ENCODE measurements around the gene RNF5.

Gene RNF5

DNA sequence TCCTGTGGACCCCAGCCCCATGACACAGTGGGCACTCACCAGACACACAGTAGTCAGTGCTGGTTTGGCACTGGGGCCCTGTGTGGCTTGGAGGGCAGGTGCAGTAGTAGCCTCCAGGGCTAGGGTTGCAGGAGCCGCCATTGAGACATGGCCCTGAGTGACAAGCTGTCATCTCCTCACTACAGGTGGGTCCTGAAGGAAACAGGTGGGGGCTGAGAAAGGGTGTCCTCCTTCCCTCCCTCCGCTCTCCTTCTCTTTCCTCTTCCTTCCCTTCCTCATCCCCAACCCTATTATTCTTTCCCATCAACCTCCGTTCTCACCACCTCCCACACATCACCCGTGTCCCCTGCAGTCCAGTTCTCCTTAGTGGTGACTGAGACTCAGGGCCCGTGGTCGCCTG lies 35.4 kb downstream of the RNF5 start:
- Histone ChIP-seq H3K27me3 (replicated peaks; ENCODE audit: control insufficient read depth, insufficient read depth, low read length) (no peaks in the 10 kb centered on the region; the same call in 1 of the 2 replicates), H3K4me3 (replicated peaks; ENCODE audit: low read depth, low read length) (no peak overlapping the region), H3K36me3 (ENCODE audit: control insufficient read depth, insufficient read depth, low read length) (no peaks in the 10 kb centered on the region)
- TF ChIP-seq, protein P1, sequence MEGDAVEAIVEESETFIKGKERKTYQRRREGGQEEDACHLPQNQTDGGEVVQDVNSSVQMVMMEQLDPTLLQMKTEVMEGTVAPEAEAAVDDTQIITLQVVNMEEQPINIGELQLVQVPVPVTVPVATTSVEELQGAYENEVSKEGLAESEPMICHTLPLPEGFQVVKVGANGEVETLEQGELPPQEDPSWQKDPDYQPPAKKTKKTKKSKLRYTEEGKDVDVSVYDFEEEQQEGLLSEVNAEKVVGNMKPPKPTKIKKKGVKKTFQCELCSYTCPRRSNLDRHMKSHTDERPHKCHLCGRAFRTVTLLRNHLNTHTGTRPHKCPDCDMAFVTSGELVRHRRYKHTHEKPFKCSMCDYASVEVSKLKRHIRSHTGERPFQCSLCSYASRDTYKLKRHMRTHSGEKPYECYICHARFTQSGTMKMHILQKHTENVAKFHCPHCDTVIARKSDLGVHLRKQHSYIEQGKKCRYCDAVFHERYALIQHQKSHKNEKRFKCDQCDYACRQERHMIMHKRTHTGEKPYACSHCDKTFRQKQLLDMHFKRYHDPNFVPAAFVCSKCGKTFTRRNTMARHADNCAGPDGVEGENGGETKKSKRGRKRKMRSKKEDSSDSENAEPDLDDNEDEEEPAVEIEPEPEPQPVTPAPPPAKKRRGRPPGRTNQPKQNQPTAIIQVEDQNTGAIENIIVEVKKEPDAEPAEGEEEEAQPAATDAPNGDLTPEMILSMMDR (IDR thresholded peaks at IDR 0.05; ENCODE audit: insufficient read depth, low read length, poor library complexity, severe bottlenecking), result no peak
- DNase-seq (ENCODE audit: extremely low read depth, insufficient read length), result no peak

DNA sequence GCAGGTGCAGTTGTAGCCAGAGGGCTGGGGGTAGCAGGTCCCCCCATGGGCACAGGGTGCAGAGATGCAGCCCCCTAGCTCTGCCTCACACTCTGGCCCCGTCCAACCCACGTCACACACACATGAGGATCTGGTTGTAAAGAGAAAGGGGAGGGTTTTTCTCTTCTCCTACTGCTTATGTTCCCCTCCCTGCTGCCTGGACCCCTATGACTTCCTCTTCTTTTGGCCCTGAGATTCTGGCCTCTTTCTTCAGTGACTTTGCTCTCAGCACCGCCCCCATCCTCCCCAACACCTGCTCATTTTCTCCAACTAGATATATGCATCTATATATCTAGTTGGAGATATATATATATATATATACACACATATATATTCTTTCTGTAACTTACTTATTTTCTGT lies 35.9 kb downstream of the RNF5 start:
- Histone ChIP-seq H3K4me3 (replicated peaks; ENCODE audit: low read depth, low read length) (no peak overlapping the region), H3K36me3 (ENCODE audit: control insufficient read depth, insufficient read depth, low read length) (no peaks in the 10 kb centered on the region), H3K27me3 (replicated peaks; ENCODE audit: control insufficient read depth, insufficient read depth, low read length) (no peaks in the 10 kb centered on the region; the same call in none of the 2 replicates)
- no peak for DNase-seq (ENCODE audit: extremely low read depth, insufficient read length)
- TF ChIP-seq, protein P1 (IDR thresholded peaks at IDR 0.05; ENCODE audit: insufficient read depth, low read length, poor library complexity, severe bottlenecking), result no peak

DNA sequence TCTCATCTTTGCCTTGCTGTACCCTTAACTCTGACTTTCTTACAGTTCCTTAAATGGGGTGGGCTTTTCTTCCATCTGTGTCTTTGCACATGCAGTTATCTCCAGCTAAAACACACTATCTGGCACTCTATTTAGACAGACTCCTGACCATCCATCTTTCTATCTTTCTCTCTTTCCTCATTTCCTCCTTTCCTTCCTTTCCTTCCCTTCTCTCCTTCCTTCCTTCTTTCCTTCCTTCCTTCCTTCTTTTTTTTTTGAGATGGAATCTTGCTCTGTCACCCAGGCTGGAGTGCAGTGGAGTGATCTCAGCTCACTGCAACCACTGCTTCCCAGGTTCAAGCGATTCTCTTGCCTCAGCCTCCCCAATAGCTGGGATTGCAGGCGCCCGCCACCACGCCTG lies 37.4 kb downstream of the RNF5 start:
- H3K4me3 ChIP-seq (replicated peaks; ENCODE audit: low read depth, low read length), result no peak overlapping the region
- TF ChIP-seq, protein P1 (IDR thresholded peaks at IDR 0.05; ENCODE audit: insufficient read depth, low read length, poor library complexity, severe bottlenecking), result no peak
- no peaks in the 10 kb centered on the region for H3K36me3 ChIP-seq (ENCODE audit: control insufficient read depth, insufficient read depth, low read length)
- H3K27me3 ChIP-seq (replicated peaks; ENCODE audit: control insufficient read depth, insufficient read depth, low read length), result no peaks in the 10 kb centered on the region; the same call in none of the 2 replicates
- DNase-seq (ENCODE audit: extremely low read depth, insufficient read length), result no peak

DNA sequence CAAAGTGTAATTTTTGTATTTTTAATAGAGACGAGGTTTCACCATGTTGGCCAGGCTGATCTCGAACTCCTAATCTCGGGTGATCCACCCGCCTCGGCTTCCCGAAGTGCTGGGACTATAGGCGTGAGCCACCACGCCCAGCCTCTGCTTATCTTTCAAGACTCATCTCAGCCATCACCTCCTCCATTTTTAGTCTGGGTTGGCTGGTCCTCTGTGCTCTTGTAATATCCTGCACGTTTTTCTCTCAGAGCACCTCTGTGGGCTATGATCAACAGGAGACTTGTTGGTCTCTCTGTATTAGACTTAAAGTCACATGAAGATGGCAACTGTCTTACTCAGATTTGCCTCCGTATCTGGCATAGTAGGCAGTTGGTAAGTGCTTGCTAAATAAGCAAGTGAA lies 38.1 kb downstream of the RNF5 start:
- no peak overlapping the region for H3K4me3 ChIP-seq (replicated peaks; ENCODE audit: low read depth, low read length)
- no peaks in the 10 kb centered on the region; the same call in none of the 2 replicates for H3K27me3 ChIP-seq (replicated peaks; ENCODE audit: control insufficient read depth, insufficient read depth, low read length)
- no peaks in the 10 kb centered on the region for H3K36me3 ChIP-seq (ENCODE audit: control insufficient read depth, insufficient read depth, low read length)
- TF ChIP-seq, protein P1 (IDR thresholded peaks at IDR 0.05; ENCODE audit: insufficient read depth, low read length, poor library complexity, severe bottlenecking), result no peak
- no peak for DNase-seq (ENCODE audit: extremely low read depth, insufficient read length)

DNA sequence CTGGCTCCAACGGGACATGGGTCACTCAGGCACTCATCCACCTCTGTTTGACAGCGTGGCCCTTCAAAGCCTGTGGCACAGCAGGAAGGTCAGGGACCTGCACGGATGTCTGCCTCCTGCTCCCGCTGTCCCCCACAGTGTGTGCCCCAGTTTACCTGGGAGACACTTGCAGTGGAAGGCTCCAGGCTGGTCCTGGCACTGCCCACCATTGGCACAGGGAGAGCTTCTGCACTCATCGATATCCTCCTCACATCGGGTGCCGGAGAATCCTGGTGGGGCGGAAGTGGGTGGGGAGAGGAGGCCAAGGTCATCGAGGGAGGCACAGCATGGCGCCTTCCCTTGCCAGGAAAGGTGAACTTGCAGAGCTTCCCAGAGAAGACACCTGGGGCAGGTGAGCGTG lies 38.8 kb downstream of the RNF5 start:
- Histone ChIP-seq H3K36me3 (ENCODE audit: control insufficient read depth, insufficient read depth, low read length) (no peaks in the 10 kb centered on the region), H3K27me3 (replicated peaks; ENCODE audit: control insufficient read depth, insufficient read depth, low read length) (no peaks in the 10 kb centered on the region; the same call in none of the 2 replicates), H3K4me3 (replicated peaks; ENCODE audit: low read depth, low read length) (no peak overlapping the region)
- TF ChIP-seq, protein P1 (IDR thresholded peaks at IDR 0.05; ENCODE audit: insufficient read depth, low read length, poor library complexity, severe bottlenecking), result no peak
- DNase-seq (ENCODE audit: extremely low read depth, insufficient read length), result no peak

DNA sequence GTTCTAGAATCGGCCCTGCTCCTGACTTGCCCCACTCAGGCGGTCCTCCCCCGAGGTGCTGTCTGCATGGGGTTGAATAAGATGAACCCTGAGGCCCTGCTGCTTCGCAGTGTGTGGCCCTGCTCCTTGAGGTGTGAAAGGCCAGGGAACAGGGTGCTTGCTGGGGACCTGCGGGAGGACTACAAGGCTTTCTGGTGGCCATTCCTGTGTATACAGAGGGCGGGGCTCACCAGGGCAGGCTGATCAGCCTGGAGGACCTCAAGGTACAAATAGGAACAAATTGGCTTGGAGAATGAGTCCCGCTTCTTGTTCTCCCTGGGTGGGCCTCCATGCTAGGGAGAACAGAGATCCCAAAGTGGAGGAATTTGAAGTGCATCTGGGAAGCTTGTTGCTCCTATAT lies 40.0 kb downstream of the RNF5 start:
- no peak for DNase-seq (ENCODE audit: extremely low read depth, insufficient read length)
- TF ChIP-seq, protein P1 (IDR thresholded peaks at IDR 0.05; ENCODE audit: insufficient read depth, low read length, poor library complexity, severe bottlenecking), result no peak
- H3K36me3 ChIP-seq (ENCODE audit: control insufficient read depth, insufficient read depth, low read length), result no peaks in the 10 kb centered on the region
- no peaks in the 10 kb centered on the region; the same call in none of the 2 replicates for H3K27me3 ChIP-seq (replicated peaks; ENCODE audit: control insufficient read depth, insufficient read depth, low read length)
- no peak overlapping the region for H3K4me3 ChIP-seq (replicated peaks; ENCODE audit: low read depth, low read length)
